ENCODE data around the gene GRK2.
"Not testable (repeated sequence)": the region's sequence is repeated elsewhere in the genome, so short reads cannot be mapped to it uniquely, and the experiment has no call there.

The GRK2 gene

GRCh38 chr11:67266449-67267187 lies at the start of gene GRK2:
TSS of gene GRK2 (plus strand) at chr11:67266473. CDS start at chr11:67266700, 227 bp downstream.
- DNase-seq = peak in 3 of 51 donors; percentile 24 to 50 (median 40)

DNA sequence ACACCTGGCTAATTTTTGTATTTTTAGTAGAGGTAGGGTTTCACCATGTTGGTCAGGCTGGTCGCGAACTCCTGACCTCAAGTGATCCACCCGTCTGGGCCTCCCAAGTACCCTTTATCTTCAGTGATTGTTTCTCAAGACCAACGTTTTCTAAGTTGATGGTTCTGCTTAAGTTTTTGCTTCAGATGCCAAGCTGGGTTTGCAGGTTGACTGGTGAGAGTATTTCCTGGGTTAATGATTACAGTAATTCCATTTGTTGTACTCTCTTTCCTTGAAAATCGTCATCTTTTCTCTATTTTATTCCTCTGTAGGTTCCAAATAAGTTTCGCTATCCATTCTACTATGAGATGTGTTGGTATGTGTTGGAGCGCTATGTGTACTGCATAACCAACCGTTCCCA lies 38.5 kb upstream of the GRK2 start:
- no peak for DNase-seq

DNA sequence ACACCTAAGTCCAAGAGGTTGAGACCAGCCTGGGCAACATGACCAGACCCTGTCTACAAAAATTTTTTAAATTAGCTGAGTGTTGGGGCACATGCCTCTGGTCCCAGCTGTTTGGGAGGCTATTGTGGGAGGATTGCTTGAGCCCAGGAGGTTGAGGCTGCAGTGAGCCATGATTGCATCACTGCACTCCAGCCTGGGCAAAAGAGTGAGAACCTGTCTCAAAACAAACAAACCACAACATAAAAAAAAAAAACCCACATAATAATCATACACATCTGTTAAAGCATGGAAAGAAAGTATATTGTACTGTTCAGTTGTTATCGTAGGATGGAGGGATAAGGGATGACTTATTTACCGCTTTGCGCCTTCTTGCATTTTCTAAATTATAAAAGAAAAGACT lies 35.9 kb upstream of the GRK2 start:
- no peak for DNase-seq

DNA sequence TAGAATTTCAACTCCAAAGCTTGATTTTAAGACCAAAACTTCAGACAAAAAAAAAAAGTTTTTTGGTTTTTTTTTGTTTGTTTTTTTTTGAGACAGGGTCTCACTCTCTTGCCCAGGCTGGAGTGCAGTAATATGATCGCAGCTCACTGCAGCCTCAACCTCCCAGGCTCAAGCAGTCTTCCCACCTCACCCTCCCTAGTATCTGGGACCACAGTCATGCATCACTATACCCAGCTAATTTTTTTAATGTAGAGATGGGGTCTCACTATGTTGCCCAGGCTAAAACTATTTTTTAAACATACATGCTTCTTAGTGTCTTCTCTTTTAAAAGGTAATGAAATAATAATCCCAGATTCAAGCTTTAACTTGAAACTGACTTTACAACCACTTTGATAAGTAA lies 35.4 kb upstream of the GRK2 start:
- DNase-seq = no peak

DNA sequence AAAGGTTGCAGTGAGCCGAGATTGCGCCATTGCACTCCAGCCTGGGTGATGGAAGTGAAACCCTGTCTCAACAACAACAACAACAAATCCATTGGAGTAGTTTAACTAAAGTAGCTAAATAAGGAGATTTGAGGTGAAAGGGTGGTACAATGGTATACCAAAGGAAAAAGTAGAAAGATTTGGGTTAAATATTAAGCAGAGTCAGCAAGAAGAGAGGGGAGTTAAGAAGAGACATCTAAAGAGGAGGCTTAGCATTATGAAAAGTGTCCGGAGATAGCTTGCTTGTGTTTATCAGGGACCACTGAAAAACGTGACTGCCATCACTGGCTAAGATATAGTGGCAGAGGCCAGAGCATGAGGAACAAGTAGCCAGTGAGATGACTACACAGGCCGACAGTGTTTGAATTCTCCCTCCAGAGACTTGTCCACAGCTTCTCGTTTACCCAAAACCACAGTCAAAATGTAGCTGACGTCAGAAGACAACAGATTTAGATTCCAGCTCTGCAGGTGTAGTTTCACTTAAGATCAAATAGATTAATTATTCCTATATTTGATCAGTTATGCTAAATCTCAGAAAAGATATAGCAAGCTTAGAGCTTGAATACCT lies 32.6 kb upstream of the GRK2 start:
- no peak for DNase-seq

- not testable (repeated sequence) for DNase-seq
These were observed 31.7 kb upstream of the GRK2 start for GRCh38 chr11:67234571-67234970.

DNA sequence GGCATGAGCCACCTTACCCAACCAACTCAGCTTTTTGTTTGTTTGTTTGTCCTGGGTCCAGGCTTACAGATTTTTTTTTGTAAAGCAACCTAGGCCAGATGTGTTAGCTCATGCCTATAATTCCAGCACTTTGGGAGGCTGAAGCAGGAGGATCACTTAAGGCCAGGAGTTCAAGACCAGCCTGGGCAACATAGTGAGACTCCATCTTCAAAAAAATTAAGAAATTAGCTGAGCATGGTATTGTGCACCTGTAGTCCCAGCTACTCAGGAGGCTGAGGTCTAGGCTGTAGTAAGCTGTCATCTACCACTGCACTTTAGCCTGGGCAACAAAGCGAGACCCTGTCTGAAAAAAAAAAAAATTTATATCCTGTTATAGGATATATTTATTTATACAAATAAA lies 28.7 kb upstream of the GRK2 start:
- DNase-seq = no peak

GRCh38 chr11:67238894-67239782 lies 27.1 kb upstream of the GRK2 start:
- DNase-seq = peak in 2 of 51 donors; percentile 16 to 42

GRCh38 chr11:67239783-67240575 lies 26.3 kb upstream of the GRK2 start:
- DNase-seq = peak; percentile 36 to 98 (median 94)

- DNase-seq = peak in 20 of 51 donors; percentile 9 to 56 (median 22)
These were observed 25.5 kb upstream of the GRK2 start for GRCh38 chr11:67240576-67241389.

DNA sequence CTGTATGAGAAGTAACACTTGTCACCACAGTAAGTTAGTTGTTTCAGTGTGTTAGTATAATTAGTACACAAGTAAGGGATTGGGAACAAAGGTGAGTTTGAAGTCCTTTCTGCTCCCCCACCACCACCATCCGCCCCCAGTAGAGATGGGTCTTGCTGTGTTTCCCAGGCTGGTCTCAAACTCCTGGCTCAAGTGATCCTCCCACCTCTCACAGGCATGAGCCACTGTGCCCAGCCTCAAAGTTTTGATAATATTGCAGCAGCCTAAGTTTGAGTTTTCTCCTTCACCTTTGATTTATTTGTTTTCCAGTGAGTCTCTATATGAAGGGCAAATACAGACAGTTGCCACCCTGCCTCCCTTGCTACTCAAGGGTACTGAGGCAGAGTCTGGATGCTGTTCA lies 23.7 kb upstream of the GRK2 start:
- DNase-seq = no peak

DNA sequence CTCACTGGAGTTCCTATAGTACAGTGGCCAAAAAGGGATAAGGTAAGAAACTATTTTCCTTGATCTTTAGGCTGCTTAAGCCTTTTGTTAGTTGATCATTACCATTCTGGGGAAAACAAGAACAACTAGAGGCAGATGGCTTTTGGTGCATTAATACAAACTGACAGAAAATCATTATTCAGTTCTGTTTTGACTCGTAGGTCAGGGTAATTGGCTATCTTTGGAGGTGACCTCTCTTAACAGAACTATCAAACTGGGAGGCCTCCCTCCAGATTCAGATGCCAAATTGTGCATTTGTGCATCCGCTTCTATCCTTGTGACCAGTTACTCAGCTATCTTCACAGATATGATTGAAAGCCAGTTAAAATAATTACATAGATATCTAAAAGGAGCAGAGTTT lies 23.2 kb upstream of the GRK2 start:
- DNase-seq = no peak

- no peak for DNase-seq
These were observed 21.2 kb upstream of the GRK2 start for GRCh38 chr11:67245046-67245445.

GRCh38 chr11:67247946-67248550 lies 18.2 kb upstream of the GRK2 start:
- no peak for DNase-seq

DNA sequence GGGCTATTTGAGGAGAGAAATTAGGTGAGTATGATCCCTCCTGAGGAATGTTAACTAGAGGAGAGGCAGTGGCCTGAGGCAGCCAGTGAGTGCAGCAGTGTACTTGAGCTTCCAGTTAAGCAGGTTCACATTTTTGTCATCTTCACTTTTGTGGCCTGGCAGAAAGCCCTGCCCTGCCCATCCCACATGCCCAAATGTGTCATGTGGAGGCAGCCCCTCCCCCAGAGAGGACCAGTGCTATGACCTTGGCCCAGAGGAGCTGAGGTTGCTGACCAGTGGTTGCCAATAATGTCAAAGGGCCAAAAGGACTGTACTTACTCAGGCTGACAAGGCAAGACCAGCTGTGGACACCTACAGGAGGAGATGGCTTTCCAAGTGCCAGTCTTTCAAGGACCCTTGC lies 17.6 kb upstream of the GRK2 start:
- no peak for DNase-seq

DNA sequence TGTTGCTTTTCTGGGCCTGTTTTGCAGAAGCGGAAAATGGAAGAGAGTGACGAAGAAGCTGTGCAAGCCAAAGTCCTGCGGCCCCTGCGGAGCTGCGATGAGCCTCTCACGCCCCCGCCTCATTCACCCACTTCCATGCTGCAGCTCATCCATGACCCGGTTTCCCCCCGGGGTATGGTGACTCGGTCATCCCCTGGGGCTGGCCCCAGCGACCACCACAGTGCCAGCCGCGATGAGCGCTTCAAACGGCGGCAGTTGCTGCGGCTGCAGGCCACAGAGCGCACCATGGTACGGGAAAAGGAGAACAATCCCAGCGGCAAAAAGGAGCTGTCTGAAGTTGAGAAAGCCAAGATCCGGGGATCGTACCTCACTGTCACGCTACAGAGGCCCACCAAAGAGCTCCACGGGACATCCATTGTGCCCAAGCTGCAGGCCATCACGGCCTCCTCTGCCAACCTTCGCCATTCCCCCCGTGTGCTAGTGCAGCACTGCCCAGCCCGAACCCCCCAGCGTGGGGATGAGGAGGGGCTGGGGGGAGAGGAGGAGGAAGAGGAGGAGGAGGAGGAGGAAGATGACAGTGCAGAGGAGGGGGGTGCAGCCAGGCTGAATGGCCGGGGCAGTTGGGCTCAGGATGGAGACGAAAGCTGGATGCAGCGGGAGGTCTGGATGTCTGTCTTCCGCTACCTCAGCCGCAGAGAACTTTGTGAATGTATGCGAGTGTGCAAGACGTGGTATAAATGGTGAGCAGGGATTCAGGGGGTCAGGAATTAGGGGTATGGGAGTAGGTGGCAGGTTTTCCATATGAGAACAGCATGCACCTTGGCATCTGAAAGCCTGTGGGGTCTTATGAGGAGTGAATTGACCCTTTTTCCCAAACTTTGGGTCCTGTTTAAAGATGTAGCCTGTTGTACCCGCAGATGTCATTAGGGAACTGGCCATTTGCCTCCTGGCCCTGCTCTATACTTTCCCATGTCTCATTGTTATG lies 15.9 kb upstream of the GRK2 start:
- no peak for DNase-seq

- DNase-seq = no peak
These were observed 14.4 kb upstream of the GRK2 start for GRCh38 chr11:67251841-67252240.

DNA sequence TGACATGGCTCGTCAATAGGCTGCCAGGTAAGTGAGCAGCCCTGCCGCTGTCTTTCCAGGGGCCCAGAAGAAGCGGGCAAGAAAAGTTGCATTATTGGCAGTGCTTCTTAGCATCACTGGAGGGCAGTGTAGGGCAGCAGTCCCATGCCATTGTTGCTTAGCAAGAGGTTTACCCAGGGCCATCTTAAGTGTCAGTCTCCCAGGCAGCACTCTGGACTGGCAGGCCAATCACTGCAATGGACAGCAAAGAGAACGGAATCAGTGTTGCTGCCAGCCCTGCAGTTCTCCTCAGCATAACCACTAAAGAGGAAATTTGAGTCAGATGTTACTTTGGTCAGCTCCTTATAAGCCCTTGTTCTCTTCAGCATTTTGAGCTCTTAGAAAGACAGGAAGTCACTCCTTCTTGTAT lies 13.4 kb upstream of the GRK2 start:
- DNase-seq = peak in 12 of 51 donors; percentile 13 to 62 (median 46)

Data from hypothalamus (tissue), 51 donors.